ENCODE data around the gene FRMD4A. TPM values are rescaled to one million over a fixed set of nuclear protein-coding genes. Genes with fewer than 3 reads are reported as not detected.

FRMD4A gene
- total RNA-seq, 1 experiment from 2014 or later = 19.6 TPM

- Histone ChIP-seq H3K79me1 (ENCODE audit: insufficient read depth, low read depth, low read length, poor library complexity, severe bottlenecking) (no peaks in the 10 kb centered on the region), H3K23ac (ENCODE audit: insufficient read length, low read depth, low read length) (no peak overlapping the region), H3K56ac (ENCODE audit: insufficient read length, low read depth, low read length) (no peak overlapping the region), H2AFZ (ENCODE audit: low read length) (no peak overlapping the region), H4K91ac (ENCODE audit: insufficient read length, low read depth, low read length) (no peak overlapping the region), H3K9ac (ENCODE audit: extremely low read depth, insufficient read length, low read length) (no peak overlapping the region), H4K20me1 (ENCODE audit: control insufficient read depth, insufficient read depth, insufficient read length) (no peaks in the 10 kb centered on the region), H3K4me2 (ENCODE audit: insufficient read depth, insufficient read length, low read length) (no peak overlapping the region), H2BK12ac (ENCODE audit: insufficient read length, low read depth, low read length) (no peak overlapping the region), H4K8ac (replicated peaks; ENCODE audit: insufficient read length, low read depth, low read length) (no peak overlapping the region), H3K4me1 (ENCODE audit: insufficient read depth, low read length) (no peaks in the 10 kb centered on the region), H3K23me2 (ENCODE audit: insufficient read length, low read depth, low read length, poor library complexity, severe bottlenecking) (no peaks in the 10 kb centered on the region), H2BK15ac (ENCODE audit: low read depth, low read length) (no peak overlapping the region), H2AK5ac (ENCODE audit: insufficient read length, low read length) (no peak overlapping the region), H3K79me2 (ENCODE audit: insufficient read depth, low read length) (no peaks in the 10 kb centered on the region), H4K5ac (ENCODE audit: insufficient read length, low read depth, low read length) (no peak overlapping the region), H3K4ac (ENCODE audit: low read depth, low read length) (no peak overlapping the region), H3K27ac (ENCODE audit: insufficient read length, low read depth, low read length) (no peak overlapping the region), H2BK120ac (ENCODE audit: low read depth, low read length, poor library complexity, severe bottlenecking) (no peak overlapping the region), H3K9me3 (ENCODE audit: control insufficient read depth, low read depth, low read length) (no peaks in the 10 kb centered on the region), H3K27me3 (ENCODE audit: insufficient read depth, low read length) (no peaks in the 10 kb centered on the region), H3K18ac (ENCODE audit: insufficient read length, low read depth, low read length) (no peak overlapping the region), H3K14ac (ENCODE audit: insufficient read depth, low read length) (no peak overlapping the region), H2BK5ac (ENCODE audit: insufficient read length, low read length) (no peak overlapping the region), H3T11ph (ENCODE audit: low read length) (no peak overlapping the region), H2BK20ac (ENCODE audit: low read depth, low read length, poor library complexity, severe bottlenecking) (no peak overlapping the region)
- H3K4me3 Mint-ChIP-seq = no peak overlapping the region
- H3K4me1 Mint-ChIP-seq = no peaks in the 10 kb centered on the region
- H3K9me3 Mint-ChIP-seq = no peaks in the 10 kb centered on the region
- H3K36me3 Mint-ChIP-seq (ENCODE audit: insufficient read depth in 1 of 3, low read depth in 3 of 3) = peaks cover 0 to 2% (median 0%) of the 10 kb centered on the region in 3 experiments; a peak in 1 of 7 replicates
- TF ChIP-seq CTCF (conservative IDR thresholded peaks at IDR 0.05) = no peak
- H3K27me3 Mint-ChIP-seq (ENCODE audit: low read depth) = no peaks in the 10 kb centered on the region; the same call in 1 of the 2 replicates
- no peak overlapping the region for H3K27ac Mint-ChIP-seq
- WGBS (ENCODE audit: extremely low coverage, insufficient read length, low lambda C conversion rate) = no CpG with 5 or more reads among the region's 5 CpGs
- DNase-seq = no peak
Observed at GRCh38 chr10:14219411-14219810, 111.3 kb downstream of the FRMD4A start.

Measured in H9 (cell line).